Pancreas (tissue), 10 donors: Measurements from ENCODE around the gene GDPGP1. TPM values are rescaled to one million over a fixed set of nuclear protein-coding genes. Genes with fewer than 3 reads are reported as not detected.

Experiments used
- ATAC-seq, 4 donors: fragments of 200-7000 bp; cut with Tn5 transposase; one replicate each; pipeline versions ENCODE4 v1.8.0 to v1.9.1; 2020; ENCODE audit warnings: mild to moderate bottlenecking in 4 of 4, moderate library complexity in 4 of 4
- DNase-seq, 6 donors: peaks; one replicate each; pipeline ENCODE4 v3.0.0-alpha.2; 2020
- FAIRE-seq: peaks from 2 replicates; lab custom pipeline; 2012; peaks lifted over from hg19 to GRCh38; lab: Jason Lieb, UNC
- H3K27ac ChIP-seq, 4 donors: fragments of 200-600 bp; sonication (generic); 1 replicate in 3 of 4; 2 replicates in 1 of 4; pipeline versions ENCODE4 v1.5.0 to v1.8.0; 2020
- H3K27me3 ChIP-seq, 4 donors: fragments of 200-600 bp; one replicate each; pipeline ENCODE4 v1.8.0; 2021
- H3K36me3 ChIP-seq, 3 donors: fragments of 200-600 bp; sonication (generic) in 1 of 3; one replicate each; pipeline versions ENCODE4 v1.5.0 to v1.8.0; 2020 to 2021
- H3K4me1 ChIP-seq, 3 donors: fragments of 200-600 bp; one replicate each; pipeline ENCODE4 v1.8.0; 2021
- H3K4me3 ChIP-seq, 4 donors: fragments of 200-600 bp; sonication (generic) in 2 of 4; one replicate each; pipeline versions ENCODE4 v1.5.0 to v1.8.0; 2020 to 2021
- H3K9me3 ChIP-seq, 4 donors: fragments of 200-600 bp; one replicate each; pipeline ENCODE4 v1.8.0; 2021
- CTCF ChIP-seq, 4 donors: fragments of 200-600 bp; sonication (generic) in 3 of 4; IDR thresholded peaks; one replicate each; pipeline versions ENCODE4 v1.5.0 to v1.8.0; 2021; ENCODE audit warnings: antibody characterized with exemption in 4 of 4
- WGBS, 2 donors: extraction: QIAGEN DNeasy Blood & Tissue Kit; methylation state at CpG; one replicate each; pipeline ENCODE4 v1.1.7; 2013; 5-methylcytosine and 5-hydroxymethylcytosine counted together
- intact Hi-C, 3 donors: fragments of 100-400 bp; cut with DNase I; formaldehyde crosslinking; loops; one replicate each; pipeline versions ENCODE4 v1.11.1 to v1.14.2; 2022
- polyA plus RNA-seq, 2 donors: library from polyadenylated mRNA; stranded (reverse); fragments of 200-250 nt; gene quantifications; one replicate each; pipeline ENCODE4 v1.2.3, GENCODE V29; 2013
- total RNA-seq, 6 donors: library from RNA; stranded (reverse); fragmentation: NEBNext Ultra II Directional in 4 of 6; extraction: Animal tissue kit (Norgen Biotek cat#: 25700) in 4 of 6; gene quantifications; one replicate each; pipeline versions ENCODE4 v1.2.1 to v1.2.4, GENCODE V29; 2021 to 2023
- donor health status: healthy with polysubstance abuse.
- donor health status: DM: no; HTN: no; CAD: no; lungs with moderate emphysema.
- donor health status: DM: no; HTN: no; CAD: no.
- donor health status: control.
- donor health status: control.
- donor health status: Bipolar disorder and iron deficiency.
- donor health status: DM: yes; HTN: yes; CAD: no.
- donor health status: DM: no; HTN: no; CAD: no.
- donor health status: DM: no; HTN: no; CAD: no.
- donor health status: DM: yes; HTN: yes; CAD: no.

GDPGP1 gene
- total and polyA plus RNA-seq, 8 donors, result 2.0 to 7.0 (median 3.4) TPM

GRCh38 chr15:90191794-90192509, 42.1 kb upstream of the GDPGP1 start:
- Histone ChIP-seq H3K9me3 (no peaks in the 10 kb centered on the region), H3K4me1 (peaks cover 24 to 56% (median 33%) of the 10 kb centered on the region in 3 donors), H3K27ac (peak overlapping the region; percentile 33 to 79 (median 57)), H3K36me3 (no peaks in the 10 kb centered on the region), H3K4me3 (no peak overlapping the region), H3K27me3 (no peaks in the 10 kb centered on the region)
- FAIRE-seq (no peak), ATAC-seq (peak; percentile 87 to 92 (median 89)), DNase-seq (peak; percentile 92 to 98 (median 97))
- 1 to 6% methylated on average over 7 of the region's 7 CpGs for WGBS, 2 donors
- TF ChIP-seq CTCF (IDR thresholded peaks at IDR 0.05), result no peak
- intact Hi-C loops, result no loop called here

- H3K4me3 ChIP-seq, result no peak overlapping the region
- intact Hi-C loops, result no loop called here
- FAIRE-seq (no peak), DNase-seq (peak in 1 of 6 donors; percentile 18), ATAC-seq (peak in 1 of 4 donors; percentile 12)
- H3K36me3 ChIP-seq, result no peaks in the 10 kb centered on the region
- H3K4me1 ChIP-seq, result peaks cover 24 to 48% (median 28%) of the 10 kb centered on the region in 3 donors
- 62 to 63% methylated on average over 16 of the region's 16 CpGs for WGBS, 2 donors
- no peak for TF ChIP-seq CTCF (IDR thresholded peaks at IDR 0.05)
- H3K9me3 ChIP-seq, result no peaks in the 10 kb centered on the region
- peak overlapping the region; percentile 23 to 79 (median 52) for H3K27ac ChIP-seq
- H3K27me3 ChIP-seq, result no peaks in the 10 kb centered on the region
These were observed 40.8 kb upstream of the GDPGP1 start for GRCh38 chr15:90192961-90193786.

- H3K36me3 ChIP-seq, result no peaks in the 10 kb centered on the region
- WGBS, 2 donors, result 53 to 57% methylated on average over 2 of the region's 2 CpGs
- DNase-seq (no peak), ATAC-seq (no peak), FAIRE-seq (no peak)
- H3K4me3 ChIP-seq, result no peak overlapping the region
- H3K27me3 ChIP-seq, result no peaks in the 10 kb centered on the region
- peak overlapping the region in 1 of 4 donors; percentile 79 for H3K27ac ChIP-seq
- no peaks in the 10 kb centered on the region for H3K9me3 ChIP-seq
- intact Hi-C loops, result no loop called here
- TF ChIP-seq CTCF (IDR thresholded peaks at IDR 0.05), result no peak
- H3K4me1 ChIP-seq, result peaks cover 24 to 48% (median 28%) of the 10 kb centered on the region in 3 donors
These were observed 39.4 kb upstream of the GDPGP1 start for GRCh38 chr15:90194655-90195054.

GRCh38 chr15:90200534-90201129, 33.4 kb upstream of the GDPGP1 start:
- ATAC-seq (peak; percentile 1 to 12 (median 6)), FAIRE-seq (no peak), DNase-seq (peak in 1 of 6 donors; percentile 35)
- Histone ChIP-seq H3K27ac (peak overlapping the region; percentile 37 to 80 (median 78)), H3K9me3 (no peaks in the 10 kb centered on the region), H3K4me3 (peak overlapping the region; percentile 72 to 97 (median 86)), H3K4me1 (peaks cover 6 to 11% (median 10%) of the 10 kb centered on the region in 3 donors), H3K36me3 (no peaks in the 10 kb centered on the region), H3K27me3 (no peaks in the 10 kb centered on the region)
- TF ChIP-seq CTCF (IDR thresholded peaks at IDR 0.05), result no peak
- 21 to 24% methylated on average over 24 of the region's 24 CpGs for WGBS, 2 donors
- intact Hi-C loops, result no loop called here
